KMS-11 (cell line): ENCODE results near the gene FAM181B.

Experiments
- H2AFZ ChIP-seq: fragments of 200-600 bp; sonication (generic); 2 replicates; pipeline ENCODE4 v1.6.1; 2016; ENCODE audit warnings: antibody characterized with exemption, mixed run types, low read depth
- H3K27ac ChIP-seq: fragments of 200-600 bp; sonication (generic); 2 replicates; pipeline ENCODE4 v1.6.1; 2016; ENCODE audit warnings: mild to moderate bottlenecking, mixed run types
- H3K27me3 ChIP-seq: fragments of 200-600 bp; sonication (generic); 2 replicates; pipeline ENCODE4 v1.6.1; 2017; ENCODE audit warnings: mild to moderate bottlenecking, low read depth, mixed run types, moderate library complexity; ENCODE audit not compliant: insufficient read depth
- H3K36me3 ChIP-seq: fragments of 200-600 bp; sonication (generic); 2 replicates; pipeline ENCODE4 v1.6.1; 2017; ENCODE audit warnings: mild to moderate bottlenecking, mixed run types; ENCODE audit not compliant: insufficient read depth
- H3K4me1 ChIP-seq: fragments of 200-600 bp; sonication (generic); 2 replicates; pipeline ENCODE4 v1.6.1; 2016; ENCODE audit warnings: mild to moderate bottlenecking, low read depth, mixed run types; ENCODE audit not compliant: poor library complexity, severe bottlenecking
- H3K4me2 ChIP-seq: fragments of 200-600 bp; sonication (generic); 2 replicates; pipeline ENCODE4 v1.7.0; 2016; ENCODE audit warnings: mild to moderate bottlenecking, mixed run types
- H3K4me3 ChIP-seq: fragments of 200-600 bp; sonication (generic); IDR thresholded peaks from 2 replicates; pipeline ENCODE4 v1.6.1; 2017; ENCODE audit warnings: low read depth, low read length, mixed read lengths; ENCODE audit not compliant: insufficient read depth
- H3K79me2 ChIP-seq: fragments of 200-600 bp; sonication (generic); 2 replicates; pipeline ENCODE4 v1.6.1; 2016; ENCODE audit warnings: low read depth, mixed run types; ENCODE audit not compliant: insufficient read depth
- H3K9ac ChIP-seq: fragments of 200-600 bp; sonication (generic); 2 replicates; pipeline ENCODE4 v1.6.1; 2016; ENCODE audit warnings: mild to moderate bottlenecking, mixed run types
- H4K20me1 ChIP-seq: fragments of 200-600 bp; sonication (generic); 2 replicates; pipeline ENCODE4 v1.6.1; 2016; ENCODE audit warnings: mild to moderate bottlenecking, mixed run types; ENCODE audit not compliant: insufficient read depth
- TF ChIP-seq, protein P1 (sequence below): fragments of 200-600 bp; sonication (generic); conservative IDR thresholded peaks from 2 replicates; pipeline ENCODE4 v1.6.1; 2017; ENCODE audit warnings: low read depth, mild to moderate bottlenecking, antibody characterized with exemption, low read length, moderate library complexity, mixed read lengths

The FAM181B gene

DNA sequence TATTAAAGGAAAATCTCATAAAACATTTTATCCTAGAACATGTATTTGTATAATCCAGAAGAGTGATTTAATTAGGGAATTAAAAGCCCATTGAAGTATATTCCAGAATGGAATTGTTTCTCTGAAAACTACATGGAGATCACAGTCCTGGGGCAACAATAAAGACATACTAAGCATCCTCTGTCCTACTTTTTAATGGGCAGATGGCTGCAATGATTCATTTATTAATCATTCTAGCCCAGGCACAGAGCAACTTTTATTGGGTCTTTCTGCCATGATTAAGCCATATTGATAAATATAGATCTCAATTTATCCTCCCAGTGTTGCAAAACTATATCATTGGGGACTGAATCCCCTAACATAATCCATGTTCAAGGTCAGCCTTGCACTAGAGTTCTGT is 22.0 kb downstream of the FAM181B start:
- no peak overlapping the region for H3K4me2 ChIP-seq
- TF ChIP-seq, protein P1, sequence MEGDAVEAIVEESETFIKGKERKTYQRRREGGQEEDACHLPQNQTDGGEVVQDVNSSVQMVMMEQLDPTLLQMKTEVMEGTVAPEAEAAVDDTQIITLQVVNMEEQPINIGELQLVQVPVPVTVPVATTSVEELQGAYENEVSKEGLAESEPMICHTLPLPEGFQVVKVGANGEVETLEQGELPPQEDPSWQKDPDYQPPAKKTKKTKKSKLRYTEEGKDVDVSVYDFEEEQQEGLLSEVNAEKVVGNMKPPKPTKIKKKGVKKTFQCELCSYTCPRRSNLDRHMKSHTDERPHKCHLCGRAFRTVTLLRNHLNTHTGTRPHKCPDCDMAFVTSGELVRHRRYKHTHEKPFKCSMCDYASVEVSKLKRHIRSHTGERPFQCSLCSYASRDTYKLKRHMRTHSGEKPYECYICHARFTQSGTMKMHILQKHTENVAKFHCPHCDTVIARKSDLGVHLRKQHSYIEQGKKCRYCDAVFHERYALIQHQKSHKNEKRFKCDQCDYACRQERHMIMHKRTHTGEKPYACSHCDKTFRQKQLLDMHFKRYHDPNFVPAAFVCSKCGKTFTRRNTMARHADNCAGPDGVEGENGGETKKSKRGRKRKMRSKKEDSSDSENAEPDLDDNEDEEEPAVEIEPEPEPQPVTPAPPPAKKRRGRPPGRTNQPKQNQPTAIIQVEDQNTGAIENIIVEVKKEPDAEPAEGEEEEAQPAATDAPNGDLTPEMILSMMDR: no peak
- H2AFZ ChIP-seq: no peak overlapping the region
- no peak overlapping the region for H3K4me3 ChIP-seq
- no peaks in the 10 kb centered on the region for H3K36me3 ChIP-seq
- H3K79me2 ChIP-seq: no peaks in the 10 kb centered on the region
- no peaks in the 10 kb centered on the region for H3K27me3 ChIP-seq
- no peak overlapping the region for H3K27ac ChIP-seq
- no peaks in the 10 kb centered on the region for H3K4me1 ChIP-seq
- no peak overlapping the region for H3K9ac ChIP-seq
- H4K20me1 ChIP-seq: no peaks in the 10 kb centered on the region

DNA sequence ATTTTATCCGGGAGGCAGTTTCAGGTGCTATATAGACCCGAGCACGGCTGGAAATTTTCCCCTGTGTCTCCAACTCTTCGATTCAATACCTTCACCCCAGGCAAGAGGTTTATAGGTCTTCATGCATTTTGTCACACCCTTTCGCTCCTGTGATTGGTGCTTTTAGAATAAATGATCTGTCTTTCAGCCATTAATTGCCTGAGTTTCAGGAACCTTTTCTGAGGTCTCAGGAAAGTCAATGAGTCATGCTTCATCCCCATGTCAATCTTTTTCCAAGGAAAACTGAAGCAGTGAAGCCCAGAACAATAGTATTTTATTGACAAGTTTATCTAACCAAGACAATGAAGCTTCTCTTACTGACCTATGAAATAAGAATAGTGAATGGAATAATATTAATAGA is 29.9 kb downstream of the FAM181B start:
- Histone ChIP-seq H3K36me3 (no peaks in the 10 kb centered on the region), H3K79me2 (no peaks in the 10 kb centered on the region), H3K4me3 (no peak overlapping the region), H4K20me1 (no peaks in the 10 kb centered on the region), H3K4me2 (no peak overlapping the region), H3K27ac (no peak overlapping the region), H3K9ac (no peak overlapping the region), H3K27me3 (no peaks in the 10 kb centered on the region), H3K4me1 (no peaks in the 10 kb centered on the region), H2AFZ (no peak overlapping the region)
- TF ChIP-seq, protein P1: no peak

DNA sequence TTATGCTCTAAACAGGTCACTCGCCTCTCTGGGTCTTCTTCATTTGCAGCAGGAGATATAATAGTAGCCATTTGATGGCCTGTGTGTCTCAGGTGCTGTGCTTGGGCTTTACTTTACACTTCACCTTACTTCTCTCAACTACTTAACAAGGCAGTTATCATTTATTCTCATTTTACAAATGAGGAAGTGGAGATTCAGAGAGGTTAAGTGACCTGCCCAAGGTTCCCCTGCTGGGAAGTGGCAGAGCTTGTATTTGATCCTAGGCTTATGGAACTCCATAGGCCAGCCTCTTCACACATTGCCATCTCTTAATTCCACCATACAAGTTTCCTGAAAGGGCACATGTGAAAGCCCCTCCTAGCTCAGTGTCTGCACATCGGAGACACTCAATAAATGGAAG is 30.4 kb downstream of the FAM181B start:
- H3K27me3 ChIP-seq: no peaks in the 10 kb centered on the region

DNA sequence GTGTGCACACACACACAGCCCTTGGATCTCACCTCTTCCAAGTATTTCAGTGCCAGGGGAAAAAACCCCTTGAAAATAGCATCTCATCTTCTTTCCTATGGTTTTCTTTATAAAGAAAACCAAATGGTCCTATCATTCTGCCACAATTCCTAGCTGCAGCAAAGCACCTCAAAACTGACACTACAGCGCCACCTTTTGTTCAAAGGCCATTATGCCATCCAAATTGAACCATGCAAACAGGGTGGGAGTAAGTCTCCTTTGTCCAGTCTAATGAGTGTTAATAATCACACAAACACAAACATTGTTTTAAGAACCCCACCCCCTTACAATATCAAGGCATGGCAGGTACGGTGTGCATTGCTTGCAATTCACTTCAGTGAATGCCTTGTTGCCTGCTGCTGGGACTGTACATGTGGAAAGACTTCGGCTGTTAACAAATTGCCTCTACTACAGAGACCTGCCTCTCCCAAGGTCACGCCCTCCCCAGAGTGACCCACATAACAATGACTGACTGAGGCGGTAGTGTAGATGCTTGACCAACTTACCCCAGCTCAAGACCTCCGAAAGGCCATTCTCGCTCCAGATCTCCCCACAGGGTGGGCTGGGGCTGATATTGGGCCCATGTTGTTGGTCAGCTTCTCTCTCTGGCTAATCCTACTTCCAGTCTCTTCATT is 31.7 kb downstream of the FAM181B start:
- Histone ChIP-seq H3K9ac (no peak overlapping the region), H3K27me3 (no peaks in the 10 kb centered on the region), H3K4me1 (no peaks in the 10 kb centered on the region), H3K79me2 (no peaks in the 10 kb centered on the region), H3K27ac (no peak overlapping the region), H4K20me1 (no peaks in the 10 kb centered on the region), H3K4me3 (no peak overlapping the region), H3K4me2 (no peak overlapping the region), H2AFZ (no peak overlapping the region), H3K36me3 (no peaks in the 10 kb centered on the region)
- TF ChIP-seq, protein P1: peak; percentile 97

More for the DNA sequence above, 30.4 kb downstream of the FAM181B start:
- Histone ChIP-seq H3K27ac (no peak overlapping the region), H3K79me2 (no peaks in the 10 kb centered on the region), H3K4me3 (no peak overlapping the region), H3K4me2 (no peak overlapping the region), H3K9ac (no peak overlapping the region), H4K20me1 (no peaks in the 10 kb centered on the region), H3K36me3 (no peaks in the 10 kb centered on the region), H2AFZ (no peak overlapping the region), H3K4me1 (no peaks in the 10 kb centered on the region)
- TF ChIP-seq, protein P1: no peak
